Activated T-helper 1 cell treated with Interleukin-2 at 50 U/mL for 16 hours (primary cell): ENCODE results near the gene NEK6.
"Not testable (repeated sequence)": the region's sequence is repeated elsewhere in the genome, so short reads cannot be mapped to it uniquely, and the experiment has no call there.

ENCODE experiments used
- DNase-seq: peaks from one replicate; pipeline ENCODE4 v3.0.0-alpha.2; 2020; ENCODE audit warnings: low read depth

NEK6 gene

GRCh38 chr9:124228516-124228915, 29.2 kb upstream of the NEK6 start:
- no peak for DNase-seq

GRCh38 chr9:124231095-124231737, 26.5 kb upstream of the NEK6 start:
- DNase-seq: no peak

GRCh38 chr9:124238546-124239140, 19.1 kb upstream of the NEK6 start:
- DNase-seq: no peak

- DNase-seq: no peak
Measured at GRCh38 chr9:124239249-124240073, 18.3 kb upstream of the NEK6 start.

GRCh38 chr9:124242331-124243194, 15.2 kb upstream of the NEK6 start:
- no peak for DNase-seq

GRCh38 chr9:124247393-124247792, 10.4 kb upstream of the NEK6 start:
- not testable (repeated sequence) for DNase-seq

DNA sequence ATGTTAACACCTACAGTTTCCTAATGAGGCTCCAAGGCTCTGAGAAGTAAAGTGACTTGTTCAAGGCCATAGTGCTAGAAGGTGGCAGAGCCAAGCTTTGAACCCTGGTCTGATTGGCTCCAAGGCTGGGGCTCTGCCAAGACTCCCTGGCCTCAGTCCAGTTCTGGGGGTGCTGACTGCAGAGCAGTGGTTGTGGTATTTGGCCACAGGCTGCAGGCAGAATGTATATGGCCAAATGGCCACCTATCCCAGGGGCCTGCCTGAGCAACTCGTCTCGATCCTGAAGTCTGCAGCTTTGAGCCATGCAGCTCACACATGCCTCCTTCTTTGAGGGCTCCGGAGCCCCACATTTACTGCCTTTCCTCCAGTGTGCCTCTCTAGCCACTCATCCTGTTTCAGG, 9.7 kb upstream of the NEK6 start:
- no peak for DNase-seq

DNA sequence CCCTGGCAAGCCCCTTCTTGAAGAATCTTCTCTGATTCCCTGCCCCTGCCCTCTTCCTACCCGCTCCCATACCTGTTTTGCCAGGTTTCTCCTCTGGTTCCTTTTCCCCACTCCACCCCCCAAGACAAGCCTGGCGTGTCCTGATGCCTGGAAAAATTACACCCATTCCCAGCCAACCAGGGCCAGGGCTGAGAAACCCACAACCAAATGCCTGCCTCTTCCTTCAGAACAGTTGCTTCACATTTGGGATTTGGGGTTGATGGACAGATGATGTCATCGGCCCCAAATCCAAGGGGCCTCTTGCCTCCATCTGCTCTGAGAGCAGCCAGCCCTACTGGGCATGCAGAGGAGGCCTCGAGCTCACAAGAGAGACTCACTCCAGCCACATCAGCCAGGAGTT, 8.8 kb upstream of the NEK6 start:
- DNase-seq: no peak

- DNase-seq: no peak
Measured at GRCh38 chr9:124251204-124251603, 6.5 kb upstream of the NEK6 start.

GRCh38 chr9:124251605-124252378, 6.0 kb upstream of the NEK6 start:
- no peak for DNase-seq

DNA sequence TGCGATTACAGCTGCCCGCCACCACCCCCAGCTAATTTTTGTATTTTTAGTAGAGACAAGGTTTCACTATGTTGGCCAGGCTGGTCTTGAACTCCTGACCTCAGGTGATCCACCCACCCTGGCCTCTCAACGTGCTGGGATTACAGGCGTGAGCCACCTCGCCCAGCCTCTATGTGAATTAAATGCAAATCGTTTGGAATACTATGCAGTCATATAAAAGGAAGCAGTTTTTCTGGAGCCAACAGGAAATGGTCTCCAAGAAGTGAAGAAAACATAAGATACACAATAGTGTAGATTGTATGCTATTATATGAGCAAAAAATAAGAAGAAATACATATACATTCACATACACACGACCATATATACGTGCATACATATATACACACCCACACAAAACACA, 4.9 kb upstream of the NEK6 start:
- DNase-seq: not testable (repeated sequence)

DNA sequence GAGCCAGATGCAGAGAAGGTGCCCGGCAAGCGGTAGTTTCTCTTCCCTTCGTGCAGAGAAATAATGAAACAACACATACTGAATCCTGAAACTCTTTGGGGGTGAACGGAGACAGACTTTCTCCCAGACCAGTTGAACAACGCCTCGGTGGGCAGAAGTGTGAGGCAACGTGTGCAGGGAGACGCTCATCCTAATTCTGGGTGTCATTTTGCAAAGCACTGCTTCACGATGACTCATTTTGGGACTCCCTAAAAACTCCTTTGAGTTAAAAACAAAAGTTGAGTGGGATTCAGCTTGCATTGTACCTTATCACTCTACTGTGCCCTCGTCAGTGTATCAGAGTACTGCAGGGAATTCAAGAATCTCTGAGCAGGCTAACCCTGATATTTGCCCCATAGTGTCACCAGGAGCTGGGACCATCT, 3.5 kb upstream of the NEK6 start:
- DNase-seq: no peak

DNA sequence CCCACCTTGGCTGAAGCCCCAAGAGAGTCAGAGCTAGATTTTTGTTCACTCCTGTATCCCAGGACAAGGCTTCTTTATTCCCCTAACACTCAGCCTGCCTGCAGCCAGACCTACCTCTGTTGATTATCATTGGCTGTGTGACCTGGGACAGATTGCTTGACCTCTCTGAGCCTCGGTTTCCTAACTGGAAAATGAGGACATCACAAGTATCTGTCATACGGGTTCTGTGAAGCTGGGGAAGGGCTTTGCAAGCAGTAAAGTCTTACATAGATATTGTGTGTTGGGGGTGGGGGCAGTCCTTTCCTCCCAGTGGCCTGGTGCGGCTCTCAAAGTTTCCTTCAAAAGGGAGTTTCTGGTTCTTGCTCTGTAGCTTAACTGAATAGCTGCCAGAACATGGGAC, 2.5 kb upstream of the NEK6 start:
- no peak for DNase-seq

GRCh38 chr9:124256517-124257069, 1.2 kb upstream of the NEK6 start:
- DNase-seq: no peak

DNA sequence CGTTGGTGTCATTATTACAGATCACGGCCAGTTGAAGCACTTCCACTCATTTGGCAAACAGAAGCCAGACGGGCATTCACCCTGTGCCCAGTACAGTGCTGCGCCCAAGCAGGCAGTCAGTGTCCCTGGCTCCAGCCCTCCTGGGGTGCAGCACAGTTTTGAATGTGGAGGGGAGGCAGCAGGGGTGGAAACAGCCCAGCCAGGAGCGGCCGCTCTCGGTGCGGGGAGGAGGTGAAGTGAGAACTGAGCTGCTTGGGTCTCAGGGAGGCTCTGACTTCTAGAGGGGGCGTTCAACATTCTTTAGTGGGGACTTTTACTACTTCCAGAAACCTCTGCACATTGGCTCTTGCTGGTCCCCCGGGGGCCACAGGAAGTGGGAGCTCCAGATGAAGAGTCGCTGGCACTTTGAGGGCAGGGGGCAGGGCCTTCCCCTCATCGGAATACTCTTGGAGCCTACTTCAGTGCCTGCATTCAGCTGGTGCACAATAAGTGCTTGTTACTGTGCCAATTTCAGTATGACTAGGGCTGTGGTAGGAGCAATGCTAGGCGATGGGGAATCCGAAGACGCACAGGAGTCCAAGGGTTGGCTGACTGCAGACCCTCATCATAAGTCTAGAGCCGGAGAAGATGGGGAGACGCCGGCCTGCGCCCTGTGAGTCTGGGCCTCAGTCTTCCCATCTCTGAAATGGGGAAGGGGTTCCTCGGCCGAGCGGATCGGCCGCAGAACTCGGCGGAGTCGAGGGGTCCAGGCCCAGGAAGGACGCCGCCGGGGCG, 492 bp upstream of the NEK6 start:
- DNase-seq: no peak

GRCh38 chr9:124258607-124259157, 933 bp downstream of the NEK6 start:
- no peak for DNase-seq

GRCh38 chr9:124259158-124259808, 1.5 kb downstream of the NEK6 start:
- DNase-seq: no peak

- DNase-seq: no peak
Measured at GRCh38 chr9:124260769-124261603, 3.2 kb downstream of the NEK6 start.
